ENCODE results near the gene HMGN4.

- no peak for TF ChIP-seq CTCF (IDR thresholded peaks at IDR 0.05; ENCODE audit: insufficient read depth, low read length)
- no peak for TF ChIP-seq POLR2AphosphoS5 (IDR thresholded peaks at IDR 0.05; ENCODE audit: low read depth)
Measured at GRCh38 chr6:26520850-26521599, 17.1 kb upstream of the HMGN4 start.
